GM18499 (cell line): ENCODE results near the gene ZCWPW1.
"Not testable (repeated sequence)": the region's sequence is repeated elsewhere in the genome, so short reads cannot be mapped to it uniquely, and the experiment has no call there.

Experiments
- ATAC-seq: cut with Tn5 transposase; IDR thresholded peaks from one replicate; pipeline ENCODE4 v1.9.1; 2021; ENCODE audit warnings: moderate number of reproducible peaks; ENCODE audit not compliant: insufficient read depth, unreplicated experiment

ZCWPW1 gene

GRCh38 chr7:100407285-100408180, 21.0 kb downstream of the ZCWPW1 start:
- ATAC-seq = no peak

- ATAC-seq = no peak
Observed at GRCh38 chr7:100406767-100407166, 21.7 kb downstream of the ZCWPW1 start.

- no peak for ATAC-seq
Observed at GRCh38 chr7:100402241-100402640, 26.3 kb downstream of the ZCWPW1 start.

GRCh38 chr7:100401811-100402210, 26.7 kb downstream of the ZCWPW1 start:
- no peak for ATAC-seq

GRCh38 chr7:100400656-100401055, 27.8 kb downstream of the ZCWPW1 start:
- no peak for ATAC-seq

GRCh38 chr7:100400041-100400440, 28.5 kb downstream of the ZCWPW1 start:
- ATAC-seq = no peak

- no peak for ATAC-seq
Observed at GRCh38 chr7:100398239-100398638, 30.3 kb downstream of the ZCWPW1 start.

GRCh38 chr7:100397315-100398081, 31.0 kb downstream of the ZCWPW1 start:
- ATAC-seq = no peak

GRCh38 chr7:100396421-100396982, 32.0 kb downstream of the ZCWPW1 start:
- peak; percentile 77 for ATAC-seq

GRCh38 chr7:100394077-100394476, 34.4 kb downstream of the ZCWPW1 start:
- no peak for ATAC-seq

- ATAC-seq = no peak
Observed at GRCh38 chr7:100393233-100393905, 35.1 kb downstream of the ZCWPW1 start.

GRCh38 chr7:100390286-100391009, 38.1 kb downstream of the ZCWPW1 start:
- no peak for ATAC-seq

GRCh38 chr7:100389437-100390088, 38.9 kb downstream of the ZCWPW1 start:
- no peak for ATAC-seq

GRCh38 chr7:100387695-100388094, 40.8 kb downstream of the ZCWPW1 start:
- no peak for ATAC-seq

GRCh38 chr7:100386940-100387339, 41.6 kb downstream of the ZCWPW1 start:
- no peak for ATAC-seq

GRCh38 chr7:100384628-100385294, 43.7 kb downstream of the ZCWPW1 start:
- no peak for ATAC-seq

GRCh38 chr7:100382234-100382853, 46.2 kb downstream of the ZCWPW1 start:
- ATAC-seq = not testable (repeated sequence)

- ATAC-seq = not testable (repeated sequence)
Observed at GRCh38 chr7:100381531-100382233, 46.8 kb downstream of the ZCWPW1 start.
